Glomerular visceral epithelial cell (primary cell): Measurements from ENCODE around the gene CHD9.

ENCODE experiments used
- DNase-seq: peaks from one replicate; pipeline ENCODE4 v3.0.0-alpha.2; 2016; ENCODE audit errors: extremely low spot score

Gene CHD9

GRCh38 chr16:53358884-53359283 lies 304.1 kb downstream of the CHD9 start:
- no peak for DNase-seq

- no peak for DNase-seq
Measured at GRCh38 chr16:53369921-53370320, 315.1 kb downstream of the CHD9 start.

DNA sequence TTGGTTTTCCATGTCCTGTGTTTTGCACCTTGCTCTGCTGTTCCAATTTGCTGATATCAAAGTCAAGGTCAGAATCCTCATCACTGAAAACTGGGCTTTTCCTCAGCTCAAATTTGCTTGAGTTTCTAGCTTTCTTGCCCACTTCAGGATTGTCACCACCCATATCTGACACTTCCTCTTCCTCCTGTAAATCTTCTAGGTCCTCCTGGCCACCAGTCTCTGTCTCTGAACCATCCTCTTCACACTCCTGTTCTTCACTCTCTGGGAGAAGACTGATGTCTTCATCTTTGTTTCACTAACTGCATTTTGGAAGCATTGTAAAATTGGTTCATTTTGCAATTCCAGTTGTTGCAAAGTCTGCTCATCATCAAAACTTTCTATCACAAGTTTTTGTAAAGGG lies 316.0 kb downstream of the CHD9 start:
- no peak for DNase-seq

DNA sequence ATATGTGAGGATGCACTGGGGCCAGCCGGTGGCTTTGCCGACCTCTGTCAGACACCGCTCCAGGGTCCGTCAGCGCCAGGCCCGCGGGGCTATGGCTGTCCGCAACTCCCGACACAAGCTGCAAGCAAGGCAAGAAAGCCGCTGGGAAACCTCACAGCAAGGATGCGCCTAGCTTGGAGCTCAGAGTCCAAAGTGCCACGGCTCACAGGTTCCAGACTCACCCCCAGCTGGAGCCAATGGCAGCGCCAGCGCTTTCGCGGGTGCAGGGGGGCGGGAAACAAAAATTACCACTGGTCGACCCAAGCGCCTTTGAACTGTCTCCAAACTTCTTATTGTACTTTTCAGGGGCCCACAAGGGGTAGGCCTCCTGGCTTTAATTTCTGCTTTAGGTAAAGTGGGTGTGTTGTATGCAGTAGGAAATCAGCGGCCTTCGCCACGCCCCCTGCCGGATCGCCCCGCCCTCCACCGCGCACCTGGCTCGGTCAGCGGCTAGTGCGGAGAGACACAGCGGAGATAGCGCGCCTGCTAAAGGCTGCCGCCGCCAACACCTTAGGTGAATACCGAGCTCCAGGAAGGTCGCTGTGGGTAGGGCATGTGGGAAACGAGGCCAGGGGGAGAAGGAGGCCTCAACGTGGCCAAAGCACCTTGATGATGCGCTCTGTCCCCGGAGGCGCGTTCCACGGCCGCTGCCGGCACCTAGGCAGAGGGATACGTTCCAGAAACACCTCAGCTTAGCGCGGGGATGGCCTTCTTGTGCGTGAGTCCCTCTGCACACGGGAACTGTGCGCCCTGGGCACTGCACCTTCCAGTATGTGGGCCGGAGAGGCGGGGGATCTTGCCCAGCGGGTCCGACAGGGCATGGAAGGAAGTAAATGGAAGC lies 318.4 kb downstream of the CHD9 start:
- DNase-seq = no peak

DNA sequence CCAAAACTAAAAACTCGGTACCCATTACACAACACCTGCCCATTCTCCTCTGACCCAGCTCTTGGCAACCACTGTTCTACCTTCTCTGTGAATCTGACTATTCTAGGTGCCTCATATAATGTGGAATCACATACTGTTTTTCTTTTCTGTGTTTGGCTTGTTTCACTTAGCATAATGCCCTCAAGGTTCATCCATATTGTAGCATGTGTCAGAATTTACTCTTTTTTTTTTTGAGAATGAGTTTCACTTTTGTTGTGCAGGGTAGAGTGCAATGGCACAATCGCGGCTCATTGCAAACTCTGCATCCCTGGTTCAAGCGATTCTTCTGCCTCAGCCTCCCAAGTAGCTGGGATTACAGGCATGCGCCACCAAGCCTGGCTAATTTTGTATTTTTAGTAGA lies 320.0 kb downstream of the CHD9 start:
- DNase-seq = no peak

- DNase-seq = no peak
Measured at GRCh38 chr16:53378138-53378537, 323.3 kb downstream of the CHD9 start.
